Measurements from ENCODE around the gene MATR3. TPM values are rescaled to one million over a fixed set of nuclear protein-coding genes. Genes with fewer than 3 reads are reported as not detected.
A peak's percentile ranks its signal among the peaks of the same experiment; 100 is the strongest.
"Not testable (repeated sequence)": the region's sequence is repeated elsewhere in the genome, so short reads cannot be mapped to it uniquely, and the experiment has no call there.

The MATR3 gene
- total RNA-seq, 4 donors from 2014 or later: 343 to 366 (median 354) TPM

GRCh38 chr5:139267481-139267880, 26.1 kb upstream of the MATR3 start:
- H3K4me3 ChIP-seq (replicated peaks in 1 of 3): no peak overlapping the region
- WGBS, 2 donors: 94 to 95% methylated on average over 2 of the region's 2 CpGs
- TF ChIP-seq POLR2A (IDR thresholded peaks at IDR 0.05): no peak
- no peak for TF ChIP-seq CTCF (IDR thresholded peaks at IDR 0.05)
- no peaks in the 10 kb centered on the region for H3K27me3 ChIP-seq
- intact Hi-C loops (cut with DNase I): loop anchor here (10.0 kb wide), 2 partner anchors 623 to 683 kb away; no protein-coding TSS in a partner anchor
- no peak for DNase-seq
- no peak overlapping the region for H3K27ac ChIP-seq
- no peaks in the 10 kb centered on the region for H3K9me3 ChIP-seq
- peaks cover 0 to 3% of the 10 kb centered on the region in 2 donors for H3K4me1 ChIP-seq
- no peaks in the 10 kb centered on the region for H3K36me3 ChIP-seq

- Histone ChIP-seq H3K4me3 (replicated peaks in 1 of 3) (no peak overlapping the region), H3K36me3 (no peaks in the 10 kb centered on the region), H3K27me3 (no peaks in the 10 kb centered on the region), H3K27ac (no peak overlapping the region), H3K4me1 (peaks cover 0 to 7% of the 10 kb centered on the region in 2 donors), H3K9me3 (no peaks in the 10 kb centered on the region)
- DNase-seq: no peak
- intact Hi-C loops (cut with DNase I): loop anchor here (10.0 kb wide), 2 partner anchors 624 to 684 kb away; no protein-coding TSS in a partner anchor
- TF ChIP-seq CTCF (IDR thresholded peaks at IDR 0.05) (no peak), POLR2A (IDR thresholded peaks at IDR 0.05) (no peak)
- WGBS, 2 donors: 86% methylated on average over 5 of the region's 5 CpGs
Measured at GRCh38 chr5:139268364-139269202, 25.0 kb upstream of the MATR3 start.

- DNase-seq; H3K4me3 ChIP-seq (replicated peaks in 1 of 3); intact Hi-C loops (cut with DNase I); H3K9me3 ChIP-seq; H3K36me3 ChIP-seq; H3K27me3 ChIP-seq; H3K27ac ChIP-seq: not testable (repeated sequence)
- WGBS, 2 donors: 86 to 89% methylated on average over 2 of the region's 2 CpGs
- H3K4me1 ChIP-seq: peaks cover 0 to 20% of the 10 kb centered on the region in 2 donors
Measured at GRCh38 chr5:139270718-139271117, 22.8 kb upstream of the MATR3 start.

DNA sequence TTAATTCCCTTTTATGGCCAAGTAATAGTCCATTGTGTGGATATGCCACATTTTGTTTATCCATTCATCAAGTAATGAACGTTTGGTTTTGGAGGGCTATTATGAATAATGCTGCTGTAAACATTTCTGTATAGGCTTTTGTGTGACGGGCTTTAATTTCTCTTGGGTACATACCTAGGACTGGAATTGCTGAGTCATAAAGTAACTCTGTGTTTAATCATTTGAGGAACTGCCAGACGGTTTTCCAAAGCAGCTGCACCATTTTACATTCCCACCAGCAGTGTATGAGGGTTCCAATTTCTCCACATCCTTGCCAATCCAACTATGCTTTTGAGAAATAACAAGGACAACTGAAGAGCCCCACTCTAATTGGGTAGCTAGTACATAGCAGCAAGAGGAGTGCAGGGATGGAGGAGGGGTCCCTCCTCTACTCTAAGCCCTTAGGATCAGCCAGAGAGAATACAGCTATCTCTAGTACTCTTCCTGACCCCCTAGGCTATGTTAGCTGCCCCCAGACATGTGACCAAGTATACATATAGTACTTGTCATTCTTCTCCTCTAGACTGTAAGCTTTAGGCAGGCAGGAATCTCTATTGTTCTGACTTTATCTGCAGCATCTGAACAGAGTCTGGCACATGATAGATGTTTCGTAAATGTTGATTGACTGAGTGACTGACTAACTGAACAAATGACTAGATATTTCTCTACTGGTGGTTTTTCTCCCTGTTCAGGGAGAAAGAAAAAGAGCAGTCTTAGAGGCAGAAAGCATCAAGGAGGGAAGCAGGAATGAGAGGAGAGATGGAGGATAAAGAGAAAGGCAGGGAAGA, 22.1 kb upstream of the MATR3 start:
- H3K4me3 ChIP-seq (replicated peaks in 1 of 3): no peak overlapping the region
- no peak for DNase-seq
- no peaks in the 10 kb centered on the region for H3K27me3 ChIP-seq
- WGBS, 2 donors: 48 to 83% methylated on average over 4 of the region's 4 CpGs
- H3K27ac ChIP-seq: no peak overlapping the region
- TF ChIP-seq CTCF (IDR thresholded peaks at IDR 0.05) (no peak), POLR2A (IDR thresholded peaks at IDR 0.05) (no peak)
- peaks cover 7 to 24% of the 10 kb centered on the region in 2 donors for H3K4me1 ChIP-seq
- no peaks in the 10 kb centered on the region for H3K36me3 ChIP-seq
- intact Hi-C loops (cut with DNase I): no loop called here
- H3K9me3 ChIP-seq: no peaks in the 10 kb centered on the region

DNA sequence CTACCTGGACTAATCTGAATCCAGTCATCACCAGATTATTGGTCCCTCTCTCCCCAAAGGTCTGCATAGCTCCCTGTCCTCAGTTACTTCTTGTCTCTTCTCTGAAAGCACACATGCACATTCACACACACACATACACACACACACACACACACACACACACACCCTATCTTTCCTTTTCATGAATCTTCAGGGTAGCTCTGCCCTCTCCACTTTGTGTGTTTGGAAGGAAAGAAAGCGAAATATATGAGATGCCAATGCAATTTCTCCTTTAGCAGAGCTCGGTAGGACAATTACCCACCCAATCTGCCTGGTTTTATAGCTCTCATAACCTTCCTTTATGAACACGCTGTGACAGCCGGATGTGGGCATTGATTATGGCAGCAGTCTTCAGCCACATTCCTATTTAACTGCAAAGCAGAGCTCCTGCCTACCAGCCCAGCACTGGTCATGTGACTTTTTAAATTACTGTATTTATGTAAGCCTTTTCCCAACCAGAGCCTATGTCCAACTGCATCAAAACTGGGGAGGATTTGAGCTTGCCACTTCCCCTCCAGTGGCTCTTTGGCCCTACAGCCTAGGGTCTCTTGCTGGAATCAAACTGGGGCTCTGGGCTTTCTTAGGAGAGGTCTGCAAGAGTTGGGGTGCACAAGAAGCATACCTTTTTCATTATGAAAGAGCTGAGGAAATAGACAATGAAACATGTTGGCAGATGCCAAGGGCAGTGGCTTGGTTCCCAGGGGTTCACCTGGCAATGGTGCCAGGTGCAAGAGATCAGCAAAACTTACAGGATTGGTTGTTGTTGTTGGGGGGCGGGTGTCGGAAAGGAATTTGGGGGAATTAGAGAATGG, 20.8 kb upstream of the MATR3 start:
- peaks cover 12 to 24% of the 10 kb centered on the region in 2 donors for H3K4me1 ChIP-seq
- H3K36me3 ChIP-seq: no peaks in the 10 kb centered on the region
- intact Hi-C loops (cut with DNase I): no loop called here
- DNase-seq: no peak
- WGBS, 2 donors: 93 to 99% methylated on average over 6 of the region's 6 CpGs
- no peaks in the 10 kb centered on the region for H3K27me3 ChIP-seq
- H3K27ac ChIP-seq: peak overlapping the region in 1 of 3 donors; percentile 62
- H3K9me3 ChIP-seq: no peaks in the 10 kb centered on the region
- TF ChIP-seq CTCF (IDR thresholded peaks at IDR 0.05) (no peak), POLR2A (IDR thresholded peaks at IDR 0.05) (no peak)
- H3K4me3 ChIP-seq (replicated peaks in 1 of 3): peak overlapping the region in 1 of 3 donors; percentile 46

Measured in thyroid gland (tissue), 4 donors.